Measurements from ENCODE around the gene GRID1. TPM values are rescaled to one million over a fixed set of nuclear protein-coding genes. Genes with fewer than 3 reads are reported as not detected.

GRID1 gene
- total RNA-seq, 3 donors from 2014 or later, result 0.61 to 1.9 (median 0.87) TPM

DNA sequence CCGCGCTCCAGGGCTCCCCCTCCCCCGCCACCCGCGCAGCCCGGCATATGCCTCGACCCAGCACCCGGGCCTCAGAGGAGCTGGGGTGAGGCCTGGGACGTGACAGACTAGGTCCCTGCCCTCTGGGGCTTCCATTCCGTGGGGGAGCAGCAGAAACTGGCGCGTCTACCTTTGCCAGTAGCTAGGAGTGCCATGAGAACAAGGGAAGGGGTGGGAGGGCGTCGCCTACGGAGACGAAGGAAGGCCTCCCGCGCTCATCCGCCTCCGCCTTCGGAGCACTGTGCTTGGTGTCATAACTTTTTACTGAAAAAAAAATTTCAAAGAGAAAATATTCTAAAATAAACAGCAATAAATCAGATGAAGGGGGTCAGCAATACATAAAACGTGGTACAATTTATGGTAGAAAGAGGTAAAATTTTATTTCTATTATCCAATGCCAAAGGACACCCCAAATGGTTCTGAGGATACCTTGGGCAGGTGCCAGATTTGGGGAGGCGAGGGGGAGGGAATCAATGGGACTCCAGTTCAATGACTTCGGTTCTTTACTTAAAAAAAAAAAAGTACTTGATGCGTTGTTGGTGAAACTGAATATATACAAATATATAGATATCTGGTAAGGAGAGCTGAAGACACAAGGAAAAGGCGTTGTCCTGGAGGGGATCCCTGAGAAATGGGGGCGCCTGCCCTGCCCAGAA lies 35.1 kb upstream of the GRID1 start:
- intact Hi-C loops (cut with DNase I, micrococcal nuclease), result loop anchor here in 1 of 2 donors (5.0 kb wide), 1 partner anchor 186 kb away; no protein-coding TSS in a partner anchor
- ATAC-seq, result peak; percentile 3
- DNase-seq, result peak; percentile 26 to 62 (median 59)
- Histone ChIP-seq H3K9me3 (no peaks in the 10 kb centered on the region), H3K36me3 (ENCODE audit: low read depth) (no peaks in the 10 kb centered on the region), H3K4me3 (no peak overlapping the region), H3K4me1 (ENCODE audit: low read depth) (peaks cover 15% of the 10 kb centered on the region)
- TF ChIP-seq, protein P1, sequence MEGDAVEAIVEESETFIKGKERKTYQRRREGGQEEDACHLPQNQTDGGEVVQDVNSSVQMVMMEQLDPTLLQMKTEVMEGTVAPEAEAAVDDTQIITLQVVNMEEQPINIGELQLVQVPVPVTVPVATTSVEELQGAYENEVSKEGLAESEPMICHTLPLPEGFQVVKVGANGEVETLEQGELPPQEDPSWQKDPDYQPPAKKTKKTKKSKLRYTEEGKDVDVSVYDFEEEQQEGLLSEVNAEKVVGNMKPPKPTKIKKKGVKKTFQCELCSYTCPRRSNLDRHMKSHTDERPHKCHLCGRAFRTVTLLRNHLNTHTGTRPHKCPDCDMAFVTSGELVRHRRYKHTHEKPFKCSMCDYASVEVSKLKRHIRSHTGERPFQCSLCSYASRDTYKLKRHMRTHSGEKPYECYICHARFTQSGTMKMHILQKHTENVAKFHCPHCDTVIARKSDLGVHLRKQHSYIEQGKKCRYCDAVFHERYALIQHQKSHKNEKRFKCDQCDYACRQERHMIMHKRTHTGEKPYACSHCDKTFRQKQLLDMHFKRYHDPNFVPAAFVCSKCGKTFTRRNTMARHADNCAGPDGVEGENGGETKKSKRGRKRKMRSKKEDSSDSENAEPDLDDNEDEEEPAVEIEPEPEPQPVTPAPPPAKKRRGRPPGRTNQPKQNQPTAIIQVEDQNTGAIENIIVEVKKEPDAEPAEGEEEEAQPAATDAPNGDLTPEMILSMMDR (IDR thresholded peaks at IDR 0.05), result no peak

- DNase-seq (peak; percentile 49 to 81 (median 75)), ATAC-seq (peak; percentile 50)
- Histone ChIP-seq H3K4me1 (ENCODE audit: low read depth) (peaks cover 15% of the 10 kb centered on the region), H3K36me3 (ENCODE audit: low read depth) (no peaks in the 10 kb centered on the region), H3K9me3 (no peaks in the 10 kb centered on the region), H3K4me3 (peak overlapping the region; percentile 20)
- intact Hi-C loops (cut with DNase I, micrococcal nuclease), result loop anchor here in 1 of 2 donors (5.0 kb wide), 1 partner anchor 186 kb away; no protein-coding TSS in a partner anchor
- TF ChIP-seq, protein P1 (IDR thresholded peaks at IDR 0.05), result no peak
Observed at GRCh38 chr10:86400705-86401587, 34.4 kb upstream of the GRID1 start.

GRCh38 chr10:86399879-86400704 lies 33.5 kb upstream of the GRID1 start:
- intact Hi-C loops (cut with DNase I, micrococcal nuclease), result loop anchor here (5.0 to 10.0 kb wide), 2 partner anchors 185 to 187 kb away; no protein-coding TSS in a partner anchor
- peak; percentile 92 for ATAC-seq

DNA sequence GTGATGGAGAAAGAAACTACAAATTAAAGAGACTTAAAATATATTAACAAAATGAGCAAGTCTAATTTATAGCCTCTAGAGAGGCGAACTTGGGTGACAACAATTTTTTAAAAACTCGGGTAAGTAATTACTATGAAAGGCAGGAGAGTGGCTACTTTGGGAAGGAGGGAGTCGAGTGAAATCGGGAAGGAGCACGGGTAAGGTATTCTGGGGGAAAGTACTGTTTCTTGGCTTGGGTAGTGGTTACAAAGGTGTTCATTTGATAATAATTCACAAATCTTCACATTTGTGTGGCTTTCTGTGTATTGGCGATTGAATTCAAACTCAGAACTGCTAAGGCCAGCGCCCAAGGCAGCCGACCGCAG lies 32.9 kb upstream of the GRID1 start:
- DNase-seq (no peak), ATAC-seq (no peak)
- no peak overlapping the region for H3K4me3 ChIP-seq
- H3K9me3 ChIP-seq, result no peaks in the 10 kb centered on the region
- H3K36me3 ChIP-seq (ENCODE audit: low read depth), result no peaks in the 10 kb centered on the region
- TF ChIP-seq, protein P1 (IDR thresholded peaks at IDR 0.05), result no peak
- H3K4me1 ChIP-seq (ENCODE audit: low read depth), result peaks cover 15% of the 10 kb centered on the region
- intact Hi-C loops (cut with DNase I, micrococcal nuclease), result loop anchor here in 1 of 2 donors (10.0 kb wide), 1 partner anchor 185 kb away; no protein-coding TSS in a partner anchor

More at GRCh38 chr10:86399879-86400704, 33.5 kb upstream of the GRID1 start:
- Histone ChIP-seq H3K4me1 (ENCODE audit: low read depth) (peaks cover 15% of the 10 kb centered on the region), H3K36me3 (ENCODE audit: low read depth) (no peaks in the 10 kb centered on the region), H3K9me3 (no peaks in the 10 kb centered on the region), H3K4me3 (peak overlapping the region; percentile 20)
- peak; percentile 97 for DNase-seq
- TF ChIP-seq, protein P1 (IDR thresholded peaks at IDR 0.05), result peak; percentile 91

- Histone ChIP-seq H3K4me1 (ENCODE audit: low read depth) (peaks cover 15% of the 10 kb centered on the region), H3K36me3 (ENCODE audit: low read depth) (no peaks in the 10 kb centered on the region), H3K9me3 (no peaks in the 10 kb centered on the region), H3K4me3 (no peak overlapping the region)
- TF ChIP-seq, protein P1 (IDR thresholded peaks at IDR 0.05), result no peak
- no peak for DNase-seq
- intact Hi-C loops (cut with DNase I, micrococcal nuclease), result loop anchor here in 1 of 2 donors (10.0 kb wide), 1 partner anchor 188 kb away; no protein-coding TSS in a partner anchor
- ATAC-seq, result no peak
Observed at GRCh38 chr10:86397120-86397519, 30.5 kb upstream of the GRID1 start.
